Stimulated activated CD4-positive, alpha-beta T cell treated with anti-CD3 and anti-CD28 coated beads, Interleukin-2, amount 100 ng/mL, for 24 hours (primary cell): ENCODE results near the gene MSL3.

Experiments used
- DNase-seq, 2 donors: peaks; one replicate each; pipeline ENCODE4 v3.0.0-alpha.2; 2020

MSL3 gene

DNA sequence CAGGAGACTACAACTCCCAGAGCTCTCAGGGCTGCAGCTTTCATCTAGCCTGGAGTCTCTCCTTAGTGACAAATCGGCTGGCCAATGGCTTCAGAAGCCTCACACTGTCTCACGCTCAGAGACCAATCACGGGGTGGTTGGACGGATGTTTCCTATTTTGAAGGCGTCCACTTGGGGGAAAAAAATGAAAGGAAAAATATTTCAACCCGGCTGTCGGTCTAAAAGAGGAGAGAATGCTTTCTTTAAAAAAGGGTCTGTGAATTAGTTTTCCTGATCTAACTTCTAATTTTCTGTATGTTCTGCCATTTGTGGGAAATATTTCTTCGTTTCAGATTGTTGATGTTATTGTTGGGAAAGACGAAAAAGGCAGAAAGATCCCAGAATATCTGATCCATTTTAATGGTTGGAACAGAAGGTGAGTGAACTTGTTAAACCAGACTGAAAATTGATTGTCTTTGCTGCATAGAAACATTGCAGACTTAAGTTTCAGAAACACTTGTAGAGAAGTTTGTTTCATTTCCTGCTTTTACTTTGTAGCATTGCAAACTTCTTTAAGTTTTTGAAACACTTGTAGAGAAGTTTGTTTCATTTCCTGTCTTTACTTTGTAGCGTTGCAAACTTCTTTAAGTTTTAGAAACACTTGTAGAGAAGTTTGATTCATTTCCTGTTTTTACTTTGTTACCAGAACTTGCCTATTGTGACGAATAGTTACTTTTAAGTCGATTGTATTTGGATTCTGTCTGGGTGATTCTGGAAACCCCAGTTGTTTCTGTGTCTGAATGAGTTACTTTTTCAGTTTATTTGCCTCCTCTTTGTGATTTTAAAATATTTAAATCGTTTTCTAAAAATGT lies 1.6 kb downstream of the MSL3 start:
- DNase-seq = peak; percentile 49 to 68

DNA sequence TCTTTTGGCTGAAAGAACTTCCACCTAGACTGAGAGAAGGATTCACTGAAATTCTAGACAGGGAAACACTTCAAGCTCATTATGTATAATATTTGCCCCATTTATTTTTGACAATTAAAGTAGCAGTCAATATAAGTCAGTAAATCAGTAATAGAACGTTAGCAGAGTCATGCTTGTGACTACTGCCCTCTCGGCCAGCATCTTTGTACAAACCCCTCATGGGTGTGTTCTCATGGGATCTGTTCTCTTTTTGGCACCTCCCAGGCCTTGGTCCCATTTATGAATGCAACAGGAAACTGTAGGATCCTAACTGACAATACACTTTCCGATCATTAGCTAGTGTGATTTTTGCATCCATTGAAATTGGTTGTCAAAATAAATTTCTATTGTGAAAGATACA lies 2.9 kb downstream of the MSL3 start:
- no peak for DNase-seq

DNA sequence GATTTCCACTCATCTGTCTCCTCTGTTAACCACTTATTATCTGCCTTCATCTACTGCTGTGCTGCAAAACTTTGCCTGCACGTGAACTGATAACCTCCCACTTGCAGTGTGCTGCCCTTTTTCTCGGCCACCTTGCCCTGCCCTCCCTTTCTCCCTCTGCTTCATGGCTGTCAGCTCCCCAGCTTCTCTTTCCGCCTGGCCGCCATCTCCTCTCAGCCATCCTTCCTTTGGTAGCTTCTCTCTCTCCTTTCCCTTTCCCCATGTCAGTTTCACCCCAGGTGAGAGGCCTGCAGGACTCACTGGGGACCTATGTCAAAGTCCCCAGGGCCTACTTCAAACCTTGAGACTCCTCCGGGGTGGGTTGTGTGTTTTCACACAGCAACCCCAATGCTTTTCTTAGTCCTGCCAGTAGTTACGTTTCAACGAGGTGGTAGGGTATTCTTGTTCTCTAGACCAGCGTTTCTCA lies 6.6 kb downstream of the MSL3 start:
- no peak for DNase-seq

DNA sequence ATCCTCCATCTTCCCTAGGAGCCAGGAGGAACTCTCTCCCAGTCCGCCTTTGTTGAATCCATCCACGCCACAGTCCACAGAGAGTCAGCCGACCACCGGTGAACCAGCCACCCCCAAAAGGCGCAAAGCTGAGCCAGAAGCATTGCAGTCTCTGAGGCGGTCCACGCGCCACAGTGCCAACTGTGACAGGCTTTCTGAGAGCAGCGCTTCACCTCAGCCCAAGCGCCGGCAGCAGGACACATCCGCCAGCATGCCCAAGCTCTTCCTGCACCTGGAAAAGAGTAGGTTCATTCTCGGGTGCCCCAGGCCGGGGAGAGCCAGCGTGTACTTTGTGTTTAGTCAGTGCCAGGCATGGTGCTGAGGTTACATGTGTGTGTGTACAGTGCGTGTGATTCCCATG lies 7.4 kb downstream of the MSL3 start:
- no peak for DNase-seq

DNA sequence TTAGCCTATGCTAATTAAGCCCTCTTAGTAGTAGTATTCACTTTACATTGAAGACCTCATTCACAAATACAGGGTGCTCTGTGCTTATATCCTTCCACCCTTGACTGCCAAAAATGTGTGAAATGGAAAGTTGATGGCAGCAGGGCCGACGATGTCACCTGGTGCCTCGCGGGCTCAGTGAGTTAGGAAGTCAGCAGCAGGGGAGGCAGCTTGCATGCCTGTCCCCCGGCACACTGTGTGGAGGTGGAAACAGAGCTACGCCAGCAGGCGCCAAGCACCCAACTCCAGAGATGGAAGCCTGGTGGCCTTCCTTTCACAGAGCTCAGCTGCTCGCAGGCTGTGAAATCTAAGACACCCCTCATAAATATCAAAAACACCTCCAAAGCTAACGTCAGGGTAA lies 8.4 kb downstream of the MSL3 start:
- no peak for DNase-seq

DNA sequence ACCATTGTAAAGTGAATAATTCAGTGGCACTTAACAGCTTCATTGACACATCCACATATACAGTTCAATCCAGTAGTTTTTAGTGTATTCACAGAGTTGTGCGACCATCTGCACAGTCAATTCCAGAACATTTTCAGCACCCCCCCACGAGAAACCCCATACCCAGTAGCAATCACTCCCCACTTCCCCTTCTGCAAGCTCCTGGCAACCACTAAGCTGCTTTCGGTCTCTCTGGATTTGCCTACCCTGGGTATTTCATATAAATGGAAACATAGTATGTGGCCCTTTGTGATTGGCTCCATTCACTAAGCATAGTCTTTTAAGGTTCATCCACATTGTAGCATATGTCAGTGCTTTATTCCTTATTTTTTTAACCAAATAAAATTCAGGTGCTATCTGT lies 10.0 kb downstream of the MSL3 start:
- DNase-seq = no peak

DNA sequence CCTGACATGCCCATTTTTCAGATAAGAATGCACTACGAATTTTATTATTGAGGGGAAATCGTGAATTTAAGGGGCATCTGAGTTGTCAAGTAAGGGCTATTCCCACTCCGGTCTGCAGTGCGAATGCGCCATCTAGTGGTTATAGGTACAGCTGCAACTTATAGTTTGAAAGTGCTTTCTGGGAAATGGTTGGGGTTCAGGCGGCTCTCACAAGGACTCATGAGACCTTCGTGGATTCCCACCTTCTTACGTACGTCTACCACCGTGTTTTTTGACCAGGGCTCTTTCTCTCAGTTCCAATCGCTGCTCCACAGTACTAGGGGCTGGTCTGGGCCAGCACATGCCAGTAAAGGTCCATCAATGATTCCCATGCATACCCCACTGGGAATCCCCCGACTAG lies 12.3 kb downstream of the MSL3 start:
- peak in 1 of 2 donors; percentile 36 for DNase-seq

DNA sequence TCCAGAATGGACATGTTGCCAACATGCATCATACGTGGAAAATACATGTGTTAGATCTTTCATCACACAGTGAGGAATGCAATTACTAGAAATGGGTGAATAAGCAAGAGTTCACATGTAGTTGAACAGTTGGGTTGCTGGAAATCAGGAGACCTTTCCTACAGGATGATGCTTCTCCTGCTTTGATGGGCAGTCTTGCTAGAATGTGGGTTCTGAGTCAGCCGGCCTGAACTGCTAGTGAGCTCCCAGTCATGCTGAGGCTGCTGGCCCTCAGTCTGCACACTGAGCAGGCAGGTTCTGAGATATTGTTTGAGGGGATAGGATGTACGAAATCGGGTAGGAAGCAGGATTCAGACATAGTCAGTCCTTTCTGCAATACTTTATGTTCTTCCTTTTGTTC lies 20.2 kb downstream of the MSL3 start:
- no peak for DNase-seq

DNA sequence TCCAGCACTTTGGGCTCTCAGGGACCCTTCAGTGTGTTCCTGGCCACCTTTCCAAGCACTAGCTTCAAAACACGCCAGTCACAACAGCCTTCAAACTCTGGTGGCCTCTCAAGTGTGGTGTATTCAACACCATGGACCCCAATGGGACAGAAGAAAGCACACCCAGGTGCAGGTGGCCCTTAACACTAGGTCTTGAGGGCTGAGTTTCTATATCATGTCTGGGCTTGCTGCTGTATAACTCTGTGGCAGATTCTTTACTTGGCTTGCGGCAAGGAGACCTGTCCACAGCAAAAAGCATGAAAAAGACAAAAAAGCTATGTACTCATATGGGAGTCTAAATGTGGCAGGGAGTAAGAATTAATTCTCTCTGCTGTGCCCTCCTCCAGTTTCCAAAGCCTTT lies 23.1 kb downstream of the MSL3 start:
- no peak for DNase-seq

DNA sequence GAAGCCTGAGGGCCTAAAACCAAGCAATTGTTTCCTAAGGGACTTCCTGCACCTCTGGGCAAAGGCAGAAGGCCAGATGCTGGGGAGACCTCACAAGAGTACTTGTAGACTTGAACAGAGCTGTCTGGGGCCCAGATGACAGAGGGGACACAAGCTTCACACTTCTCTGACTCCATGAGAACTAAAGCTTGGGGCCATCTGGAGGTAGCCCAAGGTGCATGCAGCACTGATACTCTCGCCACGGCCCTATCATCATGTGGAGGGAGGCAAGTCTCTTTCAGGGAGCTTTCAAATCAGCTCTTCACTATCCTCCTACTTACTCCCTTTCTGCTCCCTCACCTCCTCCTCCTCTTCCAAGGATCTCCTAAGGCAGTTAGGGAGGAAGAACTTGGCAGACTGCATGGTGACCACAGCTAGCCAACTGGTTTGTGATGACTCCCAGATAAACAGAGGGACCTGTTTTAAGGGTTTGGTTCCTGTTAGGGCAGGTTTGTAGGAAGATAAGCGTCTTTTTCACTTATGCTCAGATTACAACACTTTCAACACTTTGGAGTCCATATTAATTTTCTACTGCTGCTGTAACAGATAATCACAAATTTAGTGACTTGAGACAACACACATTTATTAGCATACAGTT lies 23.8 kb downstream of the MSL3 start:
- DNase-seq = no peak

DNA sequence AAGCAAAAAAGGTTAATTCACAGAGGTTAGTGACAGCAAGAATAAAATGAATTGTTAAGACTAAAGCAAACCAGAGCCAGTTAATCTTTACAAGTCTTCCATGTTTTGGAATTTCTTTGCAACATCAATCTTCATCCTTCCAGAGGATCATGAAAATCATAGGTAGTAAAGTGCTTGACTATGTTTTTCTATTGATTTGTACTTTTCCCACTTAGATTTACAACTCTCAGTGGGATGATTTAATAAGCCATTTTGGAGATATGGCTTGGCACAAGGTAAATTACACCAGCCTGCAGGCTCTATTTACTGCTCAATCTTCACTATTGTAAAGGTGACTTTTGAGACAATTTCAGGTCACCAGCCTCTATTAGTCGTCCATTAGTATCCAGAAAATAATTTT lies 26.5 kb downstream of the MSL3 start:
- no peak for DNase-seq

DNA sequence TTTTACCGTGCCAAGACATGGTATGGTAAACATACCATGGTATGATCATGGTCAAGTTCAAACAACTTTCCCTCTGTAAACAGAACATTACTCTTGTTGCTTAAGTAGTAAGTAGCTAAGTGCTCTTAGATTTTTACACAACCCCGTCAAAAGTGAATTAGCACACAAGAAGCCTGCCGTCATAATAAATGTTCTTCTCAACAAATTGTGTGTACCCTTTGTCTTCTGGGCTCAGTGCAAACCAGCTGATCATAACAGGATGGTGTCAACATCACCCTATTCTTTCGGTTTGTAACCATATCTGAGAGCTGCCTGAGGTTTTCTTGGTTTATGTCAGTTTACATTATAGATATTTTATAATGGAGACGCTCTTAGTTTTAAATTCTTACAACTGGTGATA lies 28.8 kb downstream of the MSL3 start:
- no peak for DNase-seq

DNA sequence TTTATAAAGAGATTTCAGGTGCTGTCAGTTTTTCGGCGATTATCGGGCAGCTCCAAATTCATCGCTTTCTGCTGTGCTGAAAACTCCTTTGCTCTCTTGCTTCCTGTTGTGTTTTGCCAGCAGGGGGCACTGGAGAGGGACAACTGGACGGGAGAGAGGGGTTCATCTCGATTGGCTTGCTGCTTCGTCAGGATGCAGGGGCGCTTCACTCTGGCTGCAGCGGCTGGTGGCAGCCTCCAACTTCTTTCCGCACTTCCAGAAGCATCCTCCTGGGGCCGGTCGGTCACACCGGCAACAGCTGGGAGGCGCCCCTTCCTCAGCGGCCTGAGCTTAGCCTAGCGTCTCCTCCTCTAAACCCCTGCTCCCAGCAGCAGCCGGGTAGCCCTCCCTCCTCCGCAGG lies 29.5 kb downstream of the MSL3 start:
- DNase-seq = peak; percentile 77 to 80

DNA sequence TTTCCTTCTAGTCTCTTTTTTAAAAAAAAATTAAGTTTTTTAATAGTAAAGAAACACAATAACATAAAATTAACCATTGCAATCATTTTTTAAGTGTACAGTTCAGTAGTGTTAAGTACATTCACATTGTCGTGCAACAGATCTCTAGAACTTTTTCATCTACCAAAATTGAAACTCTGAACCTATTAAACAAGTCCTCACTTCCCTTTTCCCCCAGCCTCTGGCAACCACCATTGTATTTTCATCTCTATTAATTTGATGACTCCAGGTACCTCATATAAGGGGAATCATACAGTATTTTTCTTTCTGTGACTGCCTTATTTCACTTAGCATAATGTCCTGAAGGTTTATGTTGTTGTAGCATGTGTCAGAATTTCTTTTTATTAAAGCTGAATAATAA lies 31.8 kb downstream of the MSL3 start:
- no peak for DNase-seq

DNA sequence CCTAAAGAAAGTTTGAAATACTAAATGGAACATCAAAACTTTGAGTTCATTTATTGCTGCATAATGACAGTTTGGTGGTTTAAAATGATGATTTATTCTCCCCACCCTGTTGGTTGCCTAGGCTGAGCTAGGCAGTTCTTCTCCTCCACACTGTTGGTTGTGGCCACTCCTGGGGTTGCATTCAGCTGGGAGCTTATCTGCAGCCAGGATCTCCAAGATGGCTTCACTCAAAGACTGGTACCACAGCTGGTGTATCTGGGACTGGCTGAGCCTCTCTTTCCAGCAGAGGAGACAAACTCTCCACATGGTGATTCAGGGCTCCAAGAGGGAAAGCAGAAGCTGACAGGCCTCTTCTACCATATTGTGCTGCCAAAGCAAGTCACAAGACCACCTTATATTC lies 33.1 kb downstream of the MSL3 start:
- DNase-seq = no peak

DNA sequence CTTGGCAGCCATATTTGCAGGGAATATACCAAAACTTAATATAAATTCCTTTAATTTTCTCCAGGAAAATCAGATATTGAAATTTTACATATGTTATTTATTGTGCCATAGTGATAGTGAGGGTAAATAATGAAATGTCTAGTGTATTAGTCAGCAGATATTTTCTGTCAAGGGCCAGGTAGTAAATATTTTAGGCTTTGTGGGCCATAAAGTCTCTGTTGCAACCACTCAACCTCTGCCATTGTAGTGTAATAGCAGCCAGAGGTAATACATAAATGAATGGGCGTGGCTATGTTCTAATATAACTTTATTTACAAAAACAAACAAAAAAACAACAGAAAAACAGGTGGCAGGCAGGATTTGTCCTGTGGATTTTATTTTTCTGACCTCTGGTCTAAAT lies 33.5 kb downstream of the MSL3 start:
- no peak for DNase-seq

DNA sequence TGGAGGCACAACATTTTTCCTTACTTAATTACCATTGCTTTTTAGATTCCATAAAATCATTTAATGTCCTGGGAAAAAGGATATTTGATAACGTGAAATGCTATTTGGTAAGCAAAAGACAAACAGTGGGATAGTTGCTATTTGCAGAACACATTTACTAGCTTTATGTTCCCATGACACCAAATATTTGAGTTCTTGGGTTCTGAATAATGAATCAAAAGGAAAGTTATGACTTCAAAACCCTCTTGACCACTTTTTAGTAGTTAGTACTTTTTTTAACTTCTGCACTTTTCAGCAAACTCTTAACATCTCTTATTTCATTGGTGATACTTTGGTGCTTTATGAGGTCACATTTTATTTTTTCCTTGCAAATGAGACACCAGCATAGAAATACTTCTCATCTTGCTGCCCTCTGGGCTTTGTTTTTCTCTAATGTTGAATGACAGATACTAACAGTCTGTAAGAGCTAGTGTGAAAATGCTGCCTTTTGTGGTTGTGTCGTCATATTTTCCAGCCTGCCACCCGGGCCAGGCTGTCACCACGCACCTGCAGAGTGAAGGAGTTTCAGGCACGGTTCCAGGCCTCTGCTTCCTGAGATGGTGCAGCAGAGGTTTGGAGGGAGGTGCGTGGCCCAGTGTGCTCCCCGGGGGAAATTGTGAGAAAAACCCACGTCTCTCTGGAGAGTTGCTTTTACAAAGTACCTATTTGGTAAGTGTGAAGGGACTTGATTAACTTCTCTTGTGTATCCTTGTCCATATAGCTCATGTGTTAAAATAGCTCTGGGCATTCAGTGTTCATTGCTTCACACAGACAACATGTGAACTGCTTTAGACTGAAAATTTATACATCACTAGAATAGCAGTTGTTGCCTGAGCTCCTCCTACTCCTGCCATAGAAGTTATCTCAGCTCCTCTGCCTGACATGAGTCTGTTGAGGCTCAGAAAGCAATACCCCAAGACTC lies 34.7 kb downstream of the MSL3 start:
- peak; percentile 66 for DNase-seq

DNA sequence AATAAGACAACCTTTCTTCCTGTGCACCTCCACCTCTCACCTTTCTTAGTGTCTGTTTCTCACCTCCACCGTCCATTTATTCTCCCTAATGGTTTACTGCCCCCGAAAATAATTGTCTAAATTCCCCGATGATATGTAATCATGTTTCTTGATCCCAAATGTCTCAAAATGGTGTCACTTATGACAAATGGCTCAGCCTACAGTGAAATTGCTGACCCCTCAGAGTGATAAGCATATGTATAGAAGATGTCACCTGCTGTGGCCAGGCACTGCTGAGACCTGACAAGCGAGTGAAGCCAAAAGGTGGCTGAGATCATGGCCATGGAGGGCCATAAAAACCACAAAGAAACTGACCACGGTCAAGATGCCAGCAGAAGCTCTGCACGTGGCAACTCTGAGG lies 35.7 kb downstream of the MSL3 start:
- no peak for DNase-seq

DNA sequence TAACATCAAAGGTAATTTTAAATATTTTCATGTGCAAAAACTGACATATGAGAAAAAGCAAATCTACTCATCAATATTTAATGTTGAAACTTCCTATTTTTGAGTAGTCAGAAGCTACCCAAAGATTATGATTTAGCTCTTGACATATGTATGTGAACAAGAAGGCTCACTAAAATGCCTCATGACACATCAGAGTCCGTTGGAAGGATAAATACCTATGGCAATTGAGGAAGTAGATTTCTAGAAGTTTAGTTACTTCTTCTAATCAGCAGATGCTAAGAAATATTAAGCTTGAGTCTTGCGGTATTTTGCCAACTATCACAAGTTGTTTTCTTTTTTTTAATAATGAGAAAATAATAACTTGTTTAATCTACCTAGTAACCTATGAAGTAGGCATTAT lies 55.3 kb downstream of the MSL3 start:
- DNase-seq = no peak
